CD14-positive monocyte (primary cell): ENCODE results near the gene REG3G. TPM values are rescaled to one million over a fixed set of nuclear protein-coding genes. Genes with fewer than 3 reads are reported as not detected.

Experiments used
- DNase-seq, 3 donors: peaks; one replicate each; pipeline ENCODE4 v3.0.0-alpha.2; 2011 to 2022
- H2AFZ ChIP-seq: 2 replicates; pipeline ENCODE4 v1.6.0; 2012; ENCODE audit warnings: mild to moderate bottlenecking, low read depth, low read length, inconsistent platforms; ENCODE audit not compliant: insufficient read depth, poor library complexity, severe bottlenecking
- H3K27ac ChIP-seq, 2 donors: 1 replicate in 1 of 2; 2 replicates in 1 of 2; pipeline ENCODE4 v1.5.1; 2012 to 2013; ENCODE audit warnings: low read length in 2 of 2, control low read depth in 1 of 2, inconsistent platforms in 1 of 2, low read depth in 1 of 2, mild to moderate bottlenecking in 1 of 2
- H3K27me3 ChIP-seq, 2 donors: one replicate each; pipeline versions ENCODE4 v1.6.0 to v1.6.1; 2011 to 2013; ENCODE audit warnings: low read length in 2 of 2; ENCODE audit not compliant: control insufficient read depth in 2 of 2, insufficient read depth in 2 of 2
- H3K36me3 ChIP-seq, 2 donors: replicated peaks in 1 of 2; 1 replicate in 1 of 2; 2 replicates in 1 of 2; pipeline versions ENCODE4 v1.5.1 to v1.6.1; 2012 to 2013; ENCODE audit warnings: low read length in 2 of 2, control low read depth in 1 of 2, inconsistent platforms in 1 of 2, mild to moderate bottlenecking in 1 of 2; ENCODE audit not compliant: insufficient read depth in 2 of 2, control insufficient read depth in 1 of 2
- H3K4me1 ChIP-seq, 2 donors: 1 replicate in 1 of 2; 2 replicates in 1 of 2; pipeline versions ENCODE4 v1.5.1 to v1.6.1; 2012 to 2013; ENCODE audit warnings: low read length in 2 of 2, control low read depth in 1 of 2, inconsistent platforms in 1 of 2, mild to moderate bottlenecking in 1 of 2, moderate library complexity in 1 of 2; ENCODE audit not compliant: insufficient read depth in 2 of 2, control insufficient read depth in 1 of 2
- H3K4me2 ChIP-seq: replicated peaks from 2 replicates; pipeline ENCODE3; 2012; ENCODE audit warnings: low read length, moderate library complexity, mild to moderate bottlenecking; ENCODE audit not compliant: poor library complexity, severe bottlenecking; ENCODE audit errors: extremely low read depth
- H3K4me3 ChIP-seq, 3 experiments: fragments of 200-600 bp in 1 of 3; sonication (generic) in 1 of 3; replicated peaks in 1 of 3; 1 replicate in 2 of 3; 2 replicates in 1 of 3; pipeline ENCODE4 v1.5.1; 2011 to 2013; ENCODE audit warnings: low read length in 3 of 3, mild to moderate bottlenecking in 3 of 3, control low read depth in 2 of 3, low read depth in 2 of 3, inconsistent platforms in 1 of 3, moderate library complexity in 1 of 3
- H3K79me2 ChIP-seq: 2 replicates; pipeline ENCODE4 v1.6.0; 2012; ENCODE audit warnings: mild to moderate bottlenecking, control low read depth, inconsistent platforms, low read length, moderate library complexity; ENCODE audit not compliant: insufficient read depth
- H3K9ac ChIP-seq: 2 replicates; pipeline ENCODE4 v1.6.0; 2017; ENCODE audit warnings: low read length, mild to moderate bottlenecking; ENCODE audit not compliant: insufficient read depth, poor library complexity, severe bottlenecking
- H3K9me3 ChIP-seq, 2 donors: replicated peaks in 1 of 2; 1 replicate in 1 of 2; 2 replicates in 1 of 2; pipeline versions ENCODE4 v1.5.1 to v1.6.1; 2012 to 2013; ENCODE audit warnings: low read length in 2 of 2, control low read depth in 1 of 2; ENCODE audit not compliant: control insufficient read depth in 1 of 2, insufficient read depth in 1 of 2
- H4K20me1 ChIP-seq: 2 replicates; pipeline ENCODE4 v1.6.0; 2012; ENCODE audit warnings: mild to moderate bottlenecking, low read length, control low read depth, moderate library complexity; ENCODE audit not compliant: insufficient read depth
- H3K27ac Mint-ChIP-seq, 7 donors: one replicate each; pipeline ENCODE4 v1.8.0; 2020; ENCODE audit warnings: mild to moderate bottlenecking in 7 of 7, mixed read lengths in 7 of 7, moderate library complexity in 6 of 7, inconsistent platforms in 2 of 7
- H3K27me3 Mint-ChIP-seq, 3 donors: one replicate each; pipeline ENCODE4 v1.8.0; 2021 to 2022; ENCODE audit warnings: low read depth in 3 of 3, mild to moderate bottlenecking in 3 of 3, mixed read lengths in 3 of 3, moderate library complexity in 3 of 3, inconsistent platforms in 1 of 3
- H3K36me3 Mint-ChIP-seq, 2 donors: one replicate each; pipeline ENCODE4 v1.8.0; 2020; ENCODE audit warnings: mixed read lengths in 2 of 2, inconsistent platforms in 1 of 2, mild to moderate bottlenecking in 1 of 2
- H3K4me1 Mint-ChIP-seq: one replicate; pipeline ENCODE4 v1.8.0; 2020; ENCODE audit warnings: mild to moderate bottlenecking, mixed read lengths
- H3K4me3 Mint-ChIP-seq, 2 donors: one replicate each; pipeline ENCODE4 v1.8.0; 2020; ENCODE audit warnings: mild to moderate bottlenecking in 2 of 2, mixed read lengths in 2 of 2, moderate library complexity in 1 of 2
- H3K9me3 Mint-ChIP-seq, 7 donors: one replicate each; pipeline ENCODE4 v1.8.0; 2020 to 2022; ENCODE audit warnings: mixed read lengths in 7 of 7, mild to moderate bottlenecking in 6 of 7, moderate library complexity in 6 of 7, inconsistent platforms in 2 of 7
- CTCF ChIP-seq: fragments of 200-600 bp; IDR thresholded peaks from one replicate; pipeline ENCODE4 v1.8.0; 2022; ENCODE audit warnings: antibody characterized with exemption, mild to moderate bottlenecking
- WGBS: methylation state at CpG from one replicate; pipeline ENCODE4 v1.1.5; 2013; ENCODE audit warnings: missing lambda C conversion rate; ENCODE audit not compliant: insufficient coverage; 5-methylcytosine and 5-hydroxymethylcytosine counted together
- intact Hi-C, 2 donors: fragments of 100-400 bp; cut with micrococcal nuclease; formaldehyde crosslinking; loops; one replicate each; pipeline versions ENCODE4 v1.15.0 to v1.15.1; 2023
- polyA plus RNA-seq, 3 donors: library from polyadenylated mRNA; depleted of rRNA in 1 of 3; unstranded in 2 of 3; stranded (reverse) in 1 of 3; fragments of 300-500 nt in 2 of 3; fragments of >200 nt in 1 of 3; fragmentation: Illumina TruSeq in 2 of 3; gene quantifications; 1 replicate in 2 of 3; 2 replicates in 1 of 3; pipeline ENCODE4 v1.2.3, GENCODE V29; 2012 to 2021

Gene REG3G
- polyA plus RNA-seq, 3 donors: not detected

DNA sequence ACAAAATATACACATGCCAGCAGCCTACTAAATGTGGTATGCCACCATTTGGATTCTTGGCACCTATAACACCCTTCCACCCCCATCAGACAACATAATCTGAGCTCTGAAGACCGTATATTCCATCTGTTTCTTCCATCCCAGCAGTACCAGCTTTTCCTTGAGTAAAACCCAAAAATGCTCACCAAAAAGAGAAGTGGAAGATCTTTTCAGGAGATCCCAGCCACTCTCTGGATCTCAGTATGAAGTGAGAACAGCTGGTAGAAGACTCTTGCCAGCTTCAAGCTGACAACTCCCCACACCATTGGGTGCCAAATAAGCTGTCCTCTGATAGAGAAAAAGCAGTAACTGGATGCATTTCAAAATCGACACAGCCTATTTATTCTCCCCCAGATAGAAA lies 39.7 kb downstream of the REG3G start:
- H3K4me3 ChIP-seq: no peak overlapping the region
- Mint-ChIP-seq H3K36me3 (no peaks in the 10 kb centered on the region), H3K4me1 (no peaks in the 10 kb centered on the region), H3K4me3 (no peak overlapping the region), H3K27me3 (peaks cover 0 to 4% (median 1%) of the 10 kb centered on the region in 3 donors), H3K27ac (no peak overlapping the region), H3K9me3 (peaks cover 0 to 15% (median 9%) of the 10 kb centered on the region in 7 donors)
- H3K4me2 ChIP-seq: no peak overlapping the region
- no peaks in the 10 kb centered on the region for H3K4me1 ChIP-seq
- DNase-seq: no peak
- no peak for TF ChIP-seq CTCF
- intact Hi-C loops: no loop called here
- no peaks in the 10 kb centered on the region for H3K9me3 ChIP-seq
- no peaks in the 10 kb centered on the region for H3K36me3 ChIP-seq
- no peaks in the 10 kb centered on the region for H4K20me1 ChIP-seq
- no CpG with 5 or more reads among the region's 2 CpGs for WGBS
- H2AFZ ChIP-seq: no peak overlapping the region
- H3K79me2 ChIP-seq: no peaks in the 10 kb centered on the region
- no peak overlapping the region for H3K9ac ChIP-seq
- H3K27ac ChIP-seq: no peak overlapping the region
- no peaks in the 10 kb centered on the region for H3K27me3 ChIP-seq

DNA sequence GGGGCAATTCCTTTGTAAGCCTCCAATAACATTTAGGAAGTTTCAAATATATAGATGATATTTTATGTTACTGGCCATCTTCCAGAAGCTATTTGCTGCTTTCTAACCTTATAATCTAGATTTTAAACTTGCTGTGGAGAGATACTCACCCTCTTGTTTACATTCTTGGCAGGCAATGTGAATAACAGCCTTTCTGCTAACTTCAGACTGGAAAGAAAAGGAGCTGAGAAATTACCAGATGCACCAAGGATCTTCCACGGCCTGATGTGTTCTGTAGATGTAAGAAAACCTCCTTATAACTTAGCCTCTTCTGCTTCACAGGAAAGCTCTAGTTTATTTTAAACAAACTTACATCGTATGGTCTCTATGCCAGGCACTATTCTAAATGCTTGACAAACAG lies 45.6 kb downstream of the REG3G start:
- no peak overlapping the region for H3K9ac ChIP-seq
- peaks cover 0 to 11% (median 5%) of the 10 kb centered on the region in 7 donors for H3K9me3 Mint-ChIP-seq
- H3K27me3 Mint-ChIP-seq: peaks cover 0 to 3% (median 1%) of the 10 kb centered on the region in 3 donors
- H3K4me1 ChIP-seq: no peaks in the 10 kb centered on the region
- H3K27me3 ChIP-seq: no peaks in the 10 kb centered on the region
- no peaks in the 10 kb centered on the region for H4K20me1 ChIP-seq
- H3K4me2 ChIP-seq: no peak overlapping the region
- no peak overlapping the region for H3K4me3 Mint-ChIP-seq
- WGBS: no CpG with 5 or more reads among the region's 2 CpGs
- no peaks in the 10 kb centered on the region for H3K79me2 ChIP-seq
- no peak for DNase-seq
- no peak overlapping the region for H3K4me3 ChIP-seq
- H3K4me1 Mint-ChIP-seq: no peaks in the 10 kb centered on the region
- peaks cover 0 to 3% of the 10 kb centered on the region in 2 donors for H3K9me3 ChIP-seq
- H3K36me3 Mint-ChIP-seq: no peaks in the 10 kb centered on the region
- H2AFZ ChIP-seq: no peak overlapping the region
- intact Hi-C loops: no loop called here
- no peak overlapping the region for H3K27ac ChIP-seq
- H3K36me3 ChIP-seq: no peaks in the 10 kb centered on the region
- H3K27ac Mint-ChIP-seq: no peak overlapping the region
- no peak for TF ChIP-seq CTCF

Other genes starting within 250 kb of the REG3G start
- gene REG1B, start 62.3 kb downstream of the REG3G start, polyA plus RNA-seq: not detected
- not detected for gene REG1A, start 94.8 kb downstream of the REG3G start, polyA plus RNA-seq
- not detected for gene REG3A, start 134.1 kb downstream of the REG3G start, polyA plus RNA-seq